ENCODE measurements around the gene PCDHB3. TPM values are rescaled to one million over a fixed set of nuclear protein-coding genes. Genes with fewer than 3 reads are reported as not detected.
"Not testable (repeated sequence)": the region's sequence is repeated elsewhere in the genome, so short reads cannot be mapped to it uniquely, and the experiment has no call there.

PCDHB3 gene
- total RNA-seq, 3 donors from 2014 or later, result 0.58 to 1.9 (median 0.90) TPM

DNA sequence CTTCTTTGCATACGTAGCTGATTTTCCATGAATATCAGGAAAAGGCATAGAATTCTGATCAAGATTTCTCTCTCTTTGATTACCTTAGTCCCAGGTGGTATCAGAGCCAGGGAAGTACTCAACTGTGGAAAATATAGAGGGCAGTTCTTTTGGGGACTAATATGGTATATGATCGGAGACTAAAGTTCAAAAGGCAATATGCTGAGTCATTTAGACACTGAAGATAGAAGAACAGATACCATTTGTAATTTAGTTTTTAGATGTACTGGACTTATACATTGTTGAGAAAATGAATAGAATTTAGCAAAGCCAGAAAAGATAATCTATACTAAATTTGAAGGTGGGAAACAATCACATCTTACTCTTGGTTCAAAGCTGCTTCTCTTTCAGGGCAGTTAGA is 5.1 kb downstream of the PCDHB3 start:
- Histone ChIP-seq H3K9me3 (peaks cover 50% of the 10 kb centered on the region), H3K4me1 (ENCODE audit: low read depth) (no peaks in the 10 kb centered on the region), H3K4me3 (no peak overlapping the region), H3K36me3 (ENCODE audit: low read depth) (no peaks in the 10 kb centered on the region)
- ATAC-seq (no peak), DNase-seq (no peak)
- TF ChIP-seq, protein P1, sequence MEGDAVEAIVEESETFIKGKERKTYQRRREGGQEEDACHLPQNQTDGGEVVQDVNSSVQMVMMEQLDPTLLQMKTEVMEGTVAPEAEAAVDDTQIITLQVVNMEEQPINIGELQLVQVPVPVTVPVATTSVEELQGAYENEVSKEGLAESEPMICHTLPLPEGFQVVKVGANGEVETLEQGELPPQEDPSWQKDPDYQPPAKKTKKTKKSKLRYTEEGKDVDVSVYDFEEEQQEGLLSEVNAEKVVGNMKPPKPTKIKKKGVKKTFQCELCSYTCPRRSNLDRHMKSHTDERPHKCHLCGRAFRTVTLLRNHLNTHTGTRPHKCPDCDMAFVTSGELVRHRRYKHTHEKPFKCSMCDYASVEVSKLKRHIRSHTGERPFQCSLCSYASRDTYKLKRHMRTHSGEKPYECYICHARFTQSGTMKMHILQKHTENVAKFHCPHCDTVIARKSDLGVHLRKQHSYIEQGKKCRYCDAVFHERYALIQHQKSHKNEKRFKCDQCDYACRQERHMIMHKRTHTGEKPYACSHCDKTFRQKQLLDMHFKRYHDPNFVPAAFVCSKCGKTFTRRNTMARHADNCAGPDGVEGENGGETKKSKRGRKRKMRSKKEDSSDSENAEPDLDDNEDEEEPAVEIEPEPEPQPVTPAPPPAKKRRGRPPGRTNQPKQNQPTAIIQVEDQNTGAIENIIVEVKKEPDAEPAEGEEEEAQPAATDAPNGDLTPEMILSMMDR (IDR thresholded peaks at IDR 0.05), result no peak
- intact Hi-C loops (cut with DNase I, micrococcal nuclease), result no loop called here

DNA sequence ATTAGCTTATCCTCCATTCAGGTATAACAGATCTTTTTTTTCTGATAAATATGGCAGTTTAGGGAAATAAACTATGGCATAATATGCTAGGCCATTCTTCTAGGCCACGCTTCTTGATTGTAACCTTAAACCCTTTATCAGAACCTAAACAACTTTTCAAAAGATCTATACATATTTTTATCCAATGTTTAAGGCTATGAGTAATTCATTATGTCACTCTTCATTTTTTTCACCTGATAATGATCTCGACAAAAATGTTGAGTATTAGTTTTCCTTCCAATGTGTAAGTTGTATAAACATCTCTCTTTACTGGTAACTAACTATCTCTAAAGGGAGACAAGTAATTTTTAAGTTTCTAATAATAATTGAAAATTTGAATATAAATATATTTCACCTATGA is 19.0 kb downstream of the PCDHB3 start:
- H3K4me3 ChIP-seq, result no peak overlapping the region
- H3K4me1 ChIP-seq (ENCODE audit: low read depth), result no peaks in the 10 kb centered on the region
- TF ChIP-seq, protein P1 (IDR thresholded peaks at IDR 0.05), result no peak
- H3K9me3 ChIP-seq, result peaks cover 65% of the 10 kb centered on the region
- DNase-seq (no peak), ATAC-seq (no peak)
- intact Hi-C loops (cut with DNase I, micrococcal nuclease), result no loop called here
- no peaks in the 10 kb centered on the region for H3K36me3 ChIP-seq (ENCODE audit: low read depth)

DNA sequence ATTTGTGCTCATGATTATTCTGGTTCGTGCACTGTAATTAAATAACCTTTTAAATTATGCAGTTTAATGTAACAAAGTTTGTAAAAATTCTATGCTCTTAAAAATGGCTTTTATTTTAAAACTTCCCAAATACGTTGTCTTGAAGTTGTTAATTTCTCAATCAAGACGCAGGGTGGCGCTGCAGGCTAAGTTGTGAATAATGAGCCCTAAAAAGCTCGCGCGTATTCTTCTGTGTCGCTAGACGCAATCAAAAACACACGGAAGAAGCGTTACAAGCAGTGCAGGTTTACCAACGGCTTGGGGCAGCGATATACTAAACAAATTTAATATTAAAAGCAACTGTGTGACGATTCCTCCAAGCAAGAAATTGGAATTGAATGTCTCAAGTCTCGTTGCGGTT is 21.3 kb downstream of the PCDHB3 start, which contains the start of gene PCDHB4:
Gene PCDHB4, plus strand, starts transcription at position 256 of the 400 bp plus-strand sequence. CDS start 181 bp downstream, outside the sequence.
- ATAC-seq, result no peak
- TF ChIP-seq, protein P1 (IDR thresholded peaks at IDR 0.05), result no peak
- no peak for DNase-seq
- Histone ChIP-seq H3K4me3 (no peak within 1 kb of the TSS), H3K36me3 (ENCODE audit: low read depth) (no peaks in the 10 kb centered on the region), H3K9me3 (peaks cover 54% of the 10 kb centered on the region), H3K4me1 (ENCODE audit: low read depth) (no peaks in the 10 kb centered on the region)
- intact Hi-C loops (cut with DNase I, micrococcal nuclease), result no loop called here

DNA sequence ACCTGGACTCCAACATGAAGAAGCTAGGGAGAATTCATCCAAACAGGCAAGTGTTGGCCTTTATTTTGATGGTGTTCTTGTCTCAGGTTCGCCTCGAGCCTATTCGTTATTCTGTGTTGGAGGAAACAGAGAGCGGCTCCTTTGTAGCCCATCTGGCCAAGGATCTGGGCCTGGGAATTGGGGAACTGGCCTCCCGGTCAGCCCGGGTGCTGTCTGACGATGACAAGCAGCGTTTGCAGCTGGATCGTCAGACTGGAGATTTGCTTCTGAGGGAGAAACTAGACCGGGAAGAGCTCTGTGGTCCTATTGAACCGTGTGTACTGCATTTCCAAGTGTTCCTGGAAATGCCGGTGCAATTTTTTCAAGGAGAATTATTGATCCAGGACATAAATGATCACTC is 21.7 kb downstream of the PCDHB3 start:
- Histone ChIP-seq H3K4me1 (ENCODE audit: low read depth) (no peaks in the 10 kb centered on the region), H3K4me3 (no peak overlapping the region), H3K36me3 (ENCODE audit: low read depth) (no peaks in the 10 kb centered on the region), H3K9me3 (peaks cover 51% of the 10 kb centered on the region)
- TF ChIP-seq, protein P1 (IDR thresholded peaks at IDR 0.05), result no peak
- DNase-seq (no peak), ATAC-seq (no peak)
- intact Hi-C loops (cut with DNase I, micrococcal nuclease), result no loop called here

- DNase-seq; intact Hi-C loops (cut with DNase I, micrococcal nuclease); ATAC-seq; H3K4me1 ChIP-seq (ENCODE audit: low read depth); H3K4me3 ChIP-seq; H3K36me3 ChIP-seq (ENCODE audit: low read depth): not testable (repeated sequence)
- peaks cover 58% of the 10 kb centered on the region for H3K9me3 ChIP-seq
These were observed 23.3 kb downstream of the PCDHB3 start for GRCh38 chr5:141123396-141124135.

- Histone ChIP-seq H3K36me3 (ENCODE audit: low read depth) (no peaks in the 10 kb centered on the region), H3K9me3 (peaks cover 65% of the 10 kb centered on the region), H3K4me1 (ENCODE audit: low read depth) (no peaks in the 10 kb centered on the region), H3K4me3 (no peak overlapping the region)
- ATAC-seq, result no peak
- no peak for DNase-seq
- TF ChIP-seq, protein P1 (IDR thresholded peaks at IDR 0.05), result no peak
- intact Hi-C loops (cut with DNase I, micrococcal nuclease), result no loop called here
These were observed 27.0 kb downstream of the PCDHB3 start for GRCh38 chr5:141127305-141127704.

Measured in mucosa of descending colon (tissue), 3 donors.